NAMALWA (cell line): Measurements from ENCODE around the gene NNAT.
A peak's percentile ranks its signal among the peaks of the same experiment; 100 is the strongest.
"Not testable (repeated sequence)": the region's sequence is repeated elsewhere in the genome, so short reads cannot be mapped to it uniquely, and the experiment has no call there.

Experiments used
- DNase-seq: peaks from one replicate; pipeline ENCODE4 v3.0.0-alpha.2; 2015; ENCODE audit warnings: low spot score

The NNAT gene

GRCh38 chr20:37521061-37521771, at the start of gene NNAT:
NNAT (plus strand) TSS chr20:37521250; CDS start chr20:37521332, 82 bp downstream.
- no peak for DNase-seq

GRCh38 chr20:37471741-37472235, 49.3 kb upstream of the NNAT start:
- DNase-seq, result no peak

DNA sequence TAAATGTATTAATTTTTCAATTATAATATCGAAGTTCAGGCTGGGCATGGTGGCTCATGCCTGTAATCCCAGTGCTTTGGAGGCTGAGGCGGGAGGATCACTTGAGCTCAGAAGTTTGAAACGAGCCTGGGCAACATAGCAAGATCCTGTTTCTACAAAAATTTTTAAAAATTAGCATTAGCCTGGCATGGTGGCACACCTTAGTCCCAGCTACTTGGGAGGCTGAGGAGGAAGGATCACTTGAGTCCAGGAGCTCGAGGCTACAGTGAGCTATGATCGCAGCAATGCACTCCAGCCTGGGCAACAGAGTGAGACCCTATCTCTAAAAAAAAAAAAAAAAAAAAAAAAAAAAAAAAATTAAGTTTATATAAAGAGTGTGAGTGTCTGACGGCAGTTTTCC, 48.6 kb upstream of the NNAT start:
- not testable (repeated sequence) for DNase-seq

DNA sequence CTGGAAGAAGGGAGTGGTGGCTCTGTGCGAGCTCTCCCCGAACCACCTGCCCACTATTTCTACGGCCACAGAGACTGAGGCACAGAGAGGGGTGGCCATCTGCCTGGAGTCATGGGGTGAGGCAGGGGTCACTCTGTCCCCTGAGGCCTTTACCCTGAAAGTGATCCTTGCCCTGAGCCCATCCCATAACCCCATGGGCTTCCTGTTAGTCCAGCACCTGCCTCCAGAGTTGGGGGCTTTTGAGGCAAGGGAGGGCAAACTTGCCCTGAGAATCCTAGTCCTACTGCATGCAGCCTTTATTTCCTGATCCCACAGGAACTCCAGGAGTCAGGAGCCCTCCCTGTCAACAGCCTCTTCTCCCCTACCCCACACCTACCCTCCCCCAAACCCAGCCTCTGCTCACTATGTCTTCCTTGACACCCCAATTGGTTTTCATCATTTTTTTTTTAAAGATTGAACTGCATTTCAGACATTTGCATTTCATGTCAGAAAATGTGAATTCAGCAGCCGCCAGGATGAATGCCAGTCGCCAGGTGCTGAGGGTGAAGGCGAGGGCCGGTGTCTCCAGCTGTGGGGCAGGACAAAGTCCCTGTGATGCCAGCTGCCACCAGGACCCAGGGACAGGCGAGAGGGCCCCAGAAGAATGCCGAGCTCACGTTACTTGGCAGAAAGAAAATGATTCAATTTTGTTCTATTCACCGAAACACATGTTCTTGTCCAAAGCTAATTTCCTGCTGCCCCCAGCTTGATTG, 47.6 kb upstream of the NNAT start:
- no peak for DNase-seq

DNA sequence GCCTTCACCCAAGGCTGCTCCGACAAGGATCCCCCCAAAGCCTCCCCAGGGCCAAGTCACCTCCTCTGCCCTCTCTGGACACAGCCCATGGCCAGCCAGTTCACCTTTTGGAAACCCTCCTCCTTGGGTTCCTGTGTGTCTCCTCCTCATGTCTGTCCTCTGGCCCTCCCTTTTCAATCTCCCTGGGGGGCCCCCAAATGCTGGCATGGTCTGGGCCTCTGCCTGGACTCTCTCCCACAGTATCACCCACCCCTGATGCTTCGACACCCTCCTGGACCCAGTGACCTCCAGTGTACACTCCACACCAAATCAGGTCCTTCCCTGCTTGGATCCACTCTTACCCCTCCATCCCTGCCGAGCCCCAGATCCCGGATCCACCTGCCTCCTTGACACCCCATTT, 46.7 kb upstream of the NNAT start:
- no peak for DNase-seq

DNA sequence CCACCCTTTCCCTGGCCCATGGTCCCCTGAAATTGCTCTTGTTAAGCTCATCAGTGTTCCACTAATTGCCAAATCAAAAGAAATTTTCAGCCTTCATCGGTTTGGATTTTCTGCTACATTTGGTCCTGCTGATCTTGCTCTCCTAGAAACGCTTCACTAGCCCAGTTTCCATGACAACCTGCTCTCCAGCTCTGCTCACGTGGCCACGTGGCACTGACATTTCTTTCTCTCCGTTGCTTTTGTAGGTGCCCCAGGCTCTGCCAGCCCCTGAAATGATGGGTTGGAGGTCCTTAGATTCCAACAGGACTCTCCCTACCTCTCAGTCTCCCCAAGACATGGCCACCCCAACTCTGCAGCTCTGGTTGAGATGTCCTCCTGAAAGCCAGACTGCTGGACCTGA, 45.8 kb upstream of the NNAT start:
- peak; percentile 23 for DNase-seq

DNA sequence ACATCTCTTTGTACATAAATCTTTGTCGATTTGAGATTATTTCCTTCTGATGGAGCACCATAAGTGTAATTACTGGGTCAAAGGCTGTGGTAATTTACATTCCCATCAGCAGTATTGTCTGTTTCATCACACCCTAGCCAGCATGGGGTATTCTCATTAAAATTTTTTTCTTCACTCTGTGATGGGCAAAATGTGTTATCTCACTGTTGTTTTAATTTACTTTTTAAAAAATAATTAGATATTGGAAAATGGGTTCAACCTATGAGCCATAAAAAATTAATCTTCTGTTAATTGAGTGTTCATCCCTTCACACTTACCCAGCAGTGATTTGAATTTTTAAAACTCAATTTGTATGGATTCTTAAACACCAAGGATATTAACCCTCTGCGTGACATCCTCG, 44.0 kb upstream of the NNAT start:
- no peak for DNase-seq

DNA sequence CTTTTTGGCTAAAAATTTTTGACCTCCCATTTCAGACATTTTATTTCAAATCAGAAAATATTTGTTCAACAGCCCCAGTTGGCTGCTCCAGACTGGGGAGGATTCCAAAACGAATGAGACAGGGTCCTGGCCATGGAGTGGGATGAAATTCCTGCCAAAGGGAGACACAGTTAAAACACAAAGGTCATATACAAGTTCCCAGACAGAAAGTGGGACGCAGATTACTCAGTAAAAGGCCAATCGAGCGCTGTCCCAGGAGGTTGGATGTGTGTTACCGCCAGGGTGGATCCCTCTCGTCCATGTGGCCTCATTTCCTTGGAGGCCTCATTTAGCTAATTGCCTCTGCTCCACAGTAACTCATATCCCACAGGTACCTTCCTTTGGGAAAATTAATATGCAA, 41.8 kb upstream of the NNAT start:
- no peak for DNase-seq

- DNase-seq, result no peak
These were observed 40.9 kb upstream of the NNAT start for GRCh38 chr20:37479925-37480691.

DNA sequence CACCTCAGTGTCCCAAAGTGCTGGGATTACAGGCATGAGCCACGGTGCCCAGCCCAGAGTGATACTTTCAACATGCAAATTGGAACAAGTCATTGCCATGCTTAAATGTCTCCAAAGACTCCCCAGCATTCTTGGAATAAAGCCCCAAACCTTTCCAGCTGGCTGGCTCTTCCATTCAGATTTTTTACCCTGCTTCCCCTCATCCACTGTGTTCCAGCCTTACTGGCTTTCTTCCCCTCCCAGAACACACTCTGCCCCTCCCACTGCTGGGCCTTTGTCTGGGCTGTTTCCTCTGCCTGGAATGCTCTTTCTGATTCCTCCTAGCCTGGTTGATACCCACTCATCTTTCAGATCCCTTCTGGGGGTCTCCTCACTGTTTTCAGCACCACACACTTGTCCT, 40.1 kb upstream of the NNAT start:
- DNase-seq, result no peak

GRCh38 chr20:37481610-37482009, 39.4 kb upstream of the NNAT start:
- DNase-seq, result no peak

DNA sequence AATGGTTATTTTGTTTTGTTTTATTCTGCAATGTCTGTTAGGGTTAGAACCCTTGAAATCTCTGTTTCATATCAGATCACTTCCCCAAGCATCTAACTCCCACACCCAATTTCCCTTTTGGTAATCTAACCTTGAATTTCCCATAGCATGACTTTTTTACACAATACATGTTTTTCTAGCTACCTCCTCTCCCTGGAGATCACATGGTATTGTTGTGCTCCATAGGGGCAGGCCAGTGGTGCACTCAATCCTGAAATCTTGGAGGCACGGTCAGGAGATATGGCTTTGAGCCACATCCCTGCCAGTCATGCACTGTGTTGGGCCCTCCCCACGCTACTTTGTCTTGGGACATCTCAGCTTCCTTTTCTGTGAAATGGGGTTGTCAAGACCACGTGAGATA, 36.7 kb upstream of the NNAT start:
- no peak for DNase-seq

DNA sequence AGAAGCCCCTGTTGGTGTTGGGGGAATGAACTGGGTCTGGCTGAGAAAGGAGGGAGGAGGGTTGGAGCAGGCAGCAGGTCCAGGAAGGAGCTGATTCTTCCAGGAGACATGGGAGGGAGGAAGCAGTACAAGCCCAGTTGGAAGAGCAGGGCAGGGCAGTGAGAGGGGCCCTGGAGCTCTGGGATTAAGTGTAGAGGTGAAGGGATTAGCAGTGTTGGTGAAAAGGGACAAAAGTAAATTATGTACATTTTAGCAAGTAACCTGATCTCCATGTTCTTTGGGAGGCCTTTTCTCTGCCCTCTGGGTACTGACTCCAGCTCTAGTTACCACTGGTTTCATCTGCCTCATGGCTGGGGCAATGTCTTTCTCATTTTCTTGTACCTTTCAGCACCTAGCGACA, 34.8 kb upstream of the NNAT start:
- DNase-seq, result not testable (repeated sequence)

DNA sequence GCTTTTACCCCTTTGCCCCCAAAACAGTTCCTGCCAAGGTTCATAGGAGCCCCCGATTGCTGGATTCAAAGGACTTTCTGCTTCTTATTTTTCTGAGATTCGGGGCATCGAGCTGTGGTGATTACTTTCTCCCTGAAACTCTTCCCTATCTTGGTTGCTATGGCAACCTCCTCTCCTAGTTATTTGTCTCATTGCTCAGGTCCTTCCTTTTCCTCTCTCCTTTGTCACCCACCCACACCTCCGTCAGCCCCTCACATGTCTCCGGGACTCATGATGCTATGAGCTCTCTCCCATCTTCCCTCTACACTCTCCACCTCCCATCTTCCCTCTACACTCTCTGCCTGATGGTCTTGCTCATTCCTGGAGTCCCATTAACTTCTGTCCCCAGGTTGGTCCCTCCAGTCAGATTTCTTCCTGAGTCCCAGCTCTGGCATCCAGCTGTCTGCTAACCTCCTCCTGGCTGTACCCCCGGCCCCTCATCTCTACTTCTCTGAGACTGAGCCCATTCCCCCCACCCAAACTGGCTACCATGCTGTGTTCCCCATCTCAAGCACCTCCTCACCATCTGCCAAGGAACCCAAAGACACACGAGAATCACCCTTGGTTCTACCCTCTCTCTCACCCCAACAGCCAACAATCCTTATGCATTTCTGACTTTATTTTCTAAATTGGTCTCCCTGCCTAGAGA, 30.2 kb upstream of the NNAT start:
- no peak for DNase-seq

DNA sequence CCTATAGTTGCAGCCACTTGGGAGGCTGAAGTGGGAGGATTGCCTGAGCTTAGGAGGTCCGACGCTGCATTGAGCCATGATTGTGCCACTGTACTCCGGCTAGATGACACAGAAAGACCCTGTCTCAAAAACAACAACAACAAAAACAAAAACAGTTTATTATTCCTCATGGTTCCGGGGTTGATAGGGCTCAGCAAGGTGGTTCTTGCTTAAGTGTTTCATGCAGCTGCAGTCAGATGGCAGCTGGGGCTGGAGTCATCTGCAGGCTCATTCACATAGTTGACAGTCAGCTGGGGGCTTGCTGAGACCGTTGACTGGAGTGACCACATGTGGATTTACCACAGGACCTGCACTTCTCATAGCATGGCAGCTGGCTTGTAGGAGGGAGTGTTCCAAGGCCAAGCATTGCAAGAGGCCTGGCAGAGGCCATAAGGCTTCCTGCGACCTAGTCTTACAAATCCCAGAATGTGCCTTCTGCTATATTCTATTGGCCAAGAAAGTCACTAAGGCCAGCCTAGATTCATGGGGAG, 28.9 kb upstream of the NNAT start:
- no peak for DNase-seq

- DNase-seq, result no peak
These were observed 28.1 kb upstream of the NNAT start for GRCh38 chr20:37492945-37493344.

- DNase-seq, result no peak
These were observed 26.7 kb upstream of the NNAT start for GRCh38 chr20:37494301-37494700.

DNA sequence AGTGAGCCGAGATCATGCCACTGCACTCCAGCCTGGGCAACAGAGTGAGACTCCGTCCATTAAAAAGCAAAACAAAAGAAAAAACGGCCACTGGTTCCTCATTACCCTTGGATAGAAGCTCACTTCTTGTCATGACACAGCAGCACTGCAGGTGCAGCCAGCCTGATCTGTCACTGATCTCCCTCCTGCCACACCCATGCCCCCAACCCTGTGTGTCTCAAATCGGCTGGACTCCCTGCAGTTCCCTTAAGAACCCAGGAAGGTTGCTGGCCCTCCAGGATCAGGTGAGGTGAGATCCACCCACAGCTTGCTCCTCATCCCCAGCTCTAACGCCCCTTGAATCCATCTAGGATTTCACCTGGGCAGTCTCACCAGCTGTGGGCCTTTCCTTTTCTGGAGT, 26.3 kb upstream of the NNAT start:
- no peak for DNase-seq

DNA sequence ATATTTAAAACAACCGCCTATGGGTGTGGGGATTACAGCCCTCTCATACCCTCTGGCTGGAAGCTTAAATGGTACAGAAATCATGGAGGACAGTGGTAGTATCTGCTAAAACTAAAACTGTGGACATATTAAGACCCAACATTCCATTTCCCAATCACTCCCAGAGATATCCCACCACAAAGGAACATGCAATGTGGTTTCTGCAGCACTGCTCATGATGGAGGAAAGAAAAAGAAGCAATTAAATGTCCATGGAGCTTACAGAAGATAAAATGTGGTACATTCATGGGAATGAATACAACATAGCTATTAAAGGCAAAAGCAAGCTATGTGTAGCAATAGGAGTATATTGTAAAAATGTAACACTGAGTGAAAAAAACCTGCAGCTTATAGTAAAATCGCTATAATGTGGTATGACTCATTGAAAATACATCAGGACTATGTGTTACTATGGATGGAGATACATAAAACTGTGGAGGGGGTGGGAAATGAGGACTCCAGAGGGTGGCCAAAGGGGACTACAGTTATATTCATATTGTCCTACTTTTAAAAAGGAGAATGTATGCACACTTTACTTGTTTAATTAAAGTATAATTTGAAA, 22.9 kb upstream of the NNAT start:
- DNase-seq, result no peak

- no peak for DNase-seq
These were observed 20.7 kb upstream of the NNAT start for GRCh38 chr20:37500311-37500710.

DNA sequence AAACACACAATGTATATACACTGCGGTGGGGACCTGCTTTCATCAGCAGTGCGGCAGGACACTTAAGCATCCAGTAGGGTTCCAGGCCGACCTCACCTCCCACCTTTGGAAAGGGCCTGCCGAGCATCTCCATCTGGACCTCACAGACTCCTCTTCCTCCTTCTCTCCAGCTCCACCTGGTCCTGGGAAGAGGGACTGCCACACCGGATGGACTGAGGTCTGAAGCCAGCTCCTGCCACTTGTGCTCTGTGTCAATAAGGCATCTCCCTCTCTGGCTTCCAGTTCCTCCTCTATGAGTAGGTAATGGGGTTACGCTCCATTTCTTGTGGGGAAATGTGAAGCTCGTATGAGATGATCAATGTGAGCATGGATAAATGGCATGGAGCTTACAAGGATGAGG, 19.1 kb upstream of the NNAT start:
- no peak for DNase-seq

- no peak for DNase-seq
These were observed 18.4 kb upstream of the NNAT start for GRCh38 chr20:37502654-37503053.
